K562 (cell line): ENCODE measurements around the gene ACTRT3.

Experiments
- CBX2 ChIP-seq: fragments of 200-600 bp; sonication (generic); IDR thresholded peaks from one replicate; pipeline ENCODE4 v1.6.1; 2012; ENCODE audit warnings: mild to moderate bottlenecking, low read length, inconsistent platforms; ENCODE audit not compliant: insufficient read depth, poor library complexity, severe bottlenecking
- DDX20 ChIP-seq: fragments of 450-650 bp; IDR thresholded peaks from 2 replicates; pipeline ENCODE4 v1.6.1; 2016; ENCODE audit warnings: missing genetic modification characterization, low read depth, mild to moderate bottlenecking, missing compliant biosample characterization, moderate library complexity
- ELF4 ChIP-seq: fragments of 450-650 bp; formaldehyde crosslinking; IDR thresholded peaks from 2 replicates; pipeline ENCODE4 v1.4.0; 2022; ENCODE audit warnings: missing genetic modification characterization
- EZH2 ChIP-seq: IDR thresholded peaks from 2 replicates; pipeline ENCODE4 v1.6.1; 2012; ENCODE audit warnings: low read depth, mild to moderate bottlenecking, inconsistent platforms, low read length, borderline replicate concordance
- HNRNPH1 ChIP-seq: fragments of 200-400 bp; formaldehyde crosslinking; optimal IDR thresholded peaks from 2 replicates; pipeline ENCODE3; 2017; ENCODE audit warnings: low read depth, mild to moderate bottlenecking, low read length, moderate library complexity
- JUND ChIP-seq, 2 experiments: IDR thresholded peaks; 2 replicates in 1 of 2; 3 replicates in 1 of 2; pipeline ENCODE4 v1.6.1; 2011; ENCODE audit warnings: borderline replicate concordance in 2 of 2, low read depth in 2 of 2, low read length in 2 of 2, improper control_type of control experiment in 1 of 2, missing biosample characterization in 1 of 2, missing genetic modification characterization in 1 of 2, missing genetic modification reagents in 1 of 2
- PHF8 ChIP-seq: fragments of 200-600 bp; sonication (generic); IDR thresholded peaks from 2 replicates; pipeline ENCODE4 v1.6.1; 2012; ENCODE audit warnings: mixed run types, mild to moderate bottlenecking, inconsistent platforms, low read length, moderate library complexity, borderline replicate concordance
- POLR2A ChIP-seq: fragments of 450-650 bp; conservative IDR thresholded peaks from 2 replicates; pipeline ENCODE4 v1.6.1; 2016
- SAFB2 ChIP-seq: fragments of 200-400 bp; formaldehyde crosslinking; IDR thresholded peaks from 2 replicates; pipeline ENCODE4 v1.6.1; 2018; ENCODE audit warnings: borderline replicate concordance, low read length, low read depth, moderate library complexity; ENCODE audit not compliant: severe bottlenecking
- ZFP36 ChIP-seq: fragments of 150-350 bp; IDR thresholded peaks from 2 replicates; pipeline ENCODE4 v1.6.1; 2018; ENCODE audit warnings: low read length, low read depth; ENCODE audit not compliant: partially characterized antibody
- TF ChIP-seq, protein P1 (sequence below): sonication (generic); formaldehyde crosslinking; IDR thresholded peaks from 2 replicates; pipeline ENCODE4 v1.8.0; 2022; ENCODE audit warnings: mild to moderate bottlenecking, missing genetic modification reagents, borderline replicate concordance
- TF ChIP-seq, protein P2 (sequence below): conservative IDR thresholded peaks from 2 replicates; pipeline ENCODE4 v1.6.1; 2011; ENCODE audit warnings: low read depth, mild to moderate bottlenecking, low read length; ENCODE audit not compliant: control insufficient read depth

- no peak for TF ChIP-seq CBX2
- TF ChIP-seq, protein P1, sequence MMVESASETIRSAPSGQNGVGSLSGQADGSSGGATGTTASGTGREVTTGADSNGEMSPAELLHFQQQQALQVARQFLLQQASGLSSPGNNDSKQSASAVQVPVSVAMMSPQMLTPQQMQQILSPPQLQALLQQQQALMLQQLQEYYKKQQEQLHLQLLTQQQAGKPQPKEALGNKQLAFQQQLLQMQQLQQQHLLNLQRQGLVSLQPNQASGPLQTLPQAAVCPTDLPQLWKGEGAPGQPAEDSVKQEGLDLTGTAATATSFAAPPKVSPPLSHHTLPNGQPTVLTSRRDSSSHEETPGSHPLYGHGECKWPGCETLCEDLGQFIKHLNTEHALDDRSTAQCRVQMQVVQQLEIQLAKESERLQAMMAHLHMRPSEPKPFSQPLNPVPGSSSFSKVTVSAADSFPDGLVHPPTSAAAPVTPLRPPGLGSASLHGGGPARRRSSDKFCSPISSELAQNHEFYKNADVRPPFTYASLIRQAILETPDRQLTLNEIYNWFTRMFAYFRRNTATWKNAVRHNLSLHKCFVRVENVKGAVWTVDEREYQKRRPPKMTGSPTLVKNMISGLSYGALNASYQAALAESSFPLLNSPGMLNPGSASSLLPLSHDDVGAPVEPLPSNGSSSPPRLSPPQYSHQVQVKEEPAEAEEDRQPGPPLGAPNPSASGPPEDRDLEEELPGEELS (CRISPR knock-in tag): no peak
- TF ChIP-seq, protein P2, sequence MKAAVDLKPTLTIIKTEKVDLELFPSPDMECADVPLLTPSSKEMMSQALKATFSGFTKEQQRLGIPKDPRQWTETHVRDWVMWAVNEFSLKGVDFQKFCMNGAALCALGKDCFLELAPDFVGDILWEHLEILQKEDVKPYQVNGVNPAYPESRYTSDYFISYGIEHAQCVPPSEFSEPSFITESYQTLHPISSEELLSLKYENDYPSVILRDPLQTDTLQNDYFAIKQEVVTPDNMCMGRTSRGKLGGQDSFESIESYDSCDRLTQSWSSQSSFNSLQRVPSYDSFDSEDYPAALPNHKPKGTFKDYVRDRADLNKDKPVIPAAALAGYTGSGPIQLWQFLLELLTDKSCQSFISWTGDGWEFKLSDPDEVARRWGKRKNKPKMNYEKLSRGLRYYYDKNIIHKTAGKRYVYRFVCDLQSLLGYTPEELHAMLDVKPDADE: no peak
- TF ChIP-seq ELF4: no peak
- no peak for TF ChIP-seq JUND (IDR thresholded peaks at IDR 0.05; ENCODE audit: borderline replicate concordance, low read depth, low read length)
- TF ChIP-seq JUND (tag; IDR thresholded peaks at IDR 0.05; ENCODE audit: borderline replicate concordance, low read depth, low read length): no peak
- TF ChIP-seq EZH2: no peak
- no peak for TF ChIP-seq POLR2A
- TF ChIP-seq HNRNPH1: no peak
- TF ChIP-seq ZFP36: no peak
- no peak for TF ChIP-seq PHF8
- no peak for TF ChIP-seq DDX20 (tag)
- TF ChIP-seq SAFB2: no peak
Observed at GRCh38 chr3:169751875-169752274, 17.5 kb downstream of the ACTRT3 start.
